Small intestine (tissue), 7 donors: ENCODE measurements around the gene CEMIP. TPM values are rescaled to one million over a fixed set of nuclear protein-coding genes. Genes with fewer than 3 reads are reported as not detected.

Experiments
- DNase-seq, 2 donors: peaks; one replicate each; pipeline versions ENCODE4 v3.0.0 to v3.0.0-alpha.2; 2013
- FAIRE-seq: peaks from 2 replicates; lab custom pipeline; 2012; peaks lifted over from hg19 to GRCh38; lab: Jason Lieb, UNC
- H3K27ac ChIP-seq, 3 donors: one replicate each; pipeline ENCODE4 v1.5.1; 2013; ENCODE audit warnings: low read length in 2 of 3, mild to moderate bottlenecking in 2 of 3, control low read depth in 1 of 3, inconsistent platforms in 1 of 3, low read depth in 1 of 3, moderate library complexity in 1 of 3
- H3K27me3 ChIP-seq, 3 donors: one replicate each; pipeline ENCODE4 v1.6.1; 2013; ENCODE audit warnings: low read length in 3 of 3, inconsistent platforms in 1 of 3; ENCODE audit not compliant: control insufficient read depth in 3 of 3, insufficient read depth in 3 of 3
- H3K36me3 ChIP-seq, 3 donors: one replicate each; pipeline ENCODE4 v1.6.1; 2013; ENCODE audit warnings: low read length in 3 of 3, inconsistent platforms in 1 of 3, low read depth in 1 of 3, mild to moderate bottlenecking in 1 of 3, moderate library complexity in 1 of 3; ENCODE audit not compliant: control insufficient read depth in 3 of 3, insufficient read depth in 2 of 3
- H3K4me1 ChIP-seq, 3 donors: one replicate each; pipeline ENCODE4 v1.6.1; 2013; ENCODE audit warnings: low read length in 2 of 3, inconsistent platforms in 1 of 3, low read depth in 1 of 3, mild to moderate bottlenecking in 1 of 3, moderate library complexity in 1 of 3; ENCODE audit not compliant: control insufficient read depth in 3 of 3, insufficient read depth in 2 of 3
- H3K4me3 ChIP-seq, 3 donors: one replicate each; pipeline ENCODE4 v1.5.1; 2013; ENCODE audit warnings: low read length in 3 of 3, control low read depth in 1 of 3, inconsistent platforms in 1 of 3, low read depth in 1 of 3, mild to moderate bottlenecking in 1 of 3, moderate library complexity in 1 of 3
- H3K9me3 ChIP-seq, 2 donors: one replicate each; pipeline ENCODE4 v1.6.1; 2013; ENCODE audit warnings: low read depth in 1 of 2, low read length in 1 of 2; ENCODE audit not compliant: control insufficient read depth in 2 of 2, insufficient read depth in 1 of 2
- WGBS, 3 donors: extraction: QIAGEN DNeasy Blood & Tissue Kit; methylation state at CpG; one replicate each; pipeline ENCODE4 v1.1.7; 2013; 5-methylcytosine and 5-hydroxymethylcytosine counted together
- polyA plus RNA-seq, 4 donors: library from polyadenylated mRNA; stranded (reverse) in 3 of 4; unstranded in 1 of 4; fragments of 200-250 nt in 3 of 4; fragments of 120-200 nt in 1 of 4; gene quantifications; one replicate each; pipeline versions ENCODE4 v1.2.1 to v1.2.3, GENCODE V29; 2013
- donor health status: healthy with polysubstance abuse.
- donor health status: control.
- donor health status: control.
- donor health status: Bipolar disorder and iron deficiency.
- donor health status: healthy.

The CEMIP gene
- polyA plus RNA-seq, 4 donors: 0.27 to 1.4 (median 0.93) TPM

DNA sequence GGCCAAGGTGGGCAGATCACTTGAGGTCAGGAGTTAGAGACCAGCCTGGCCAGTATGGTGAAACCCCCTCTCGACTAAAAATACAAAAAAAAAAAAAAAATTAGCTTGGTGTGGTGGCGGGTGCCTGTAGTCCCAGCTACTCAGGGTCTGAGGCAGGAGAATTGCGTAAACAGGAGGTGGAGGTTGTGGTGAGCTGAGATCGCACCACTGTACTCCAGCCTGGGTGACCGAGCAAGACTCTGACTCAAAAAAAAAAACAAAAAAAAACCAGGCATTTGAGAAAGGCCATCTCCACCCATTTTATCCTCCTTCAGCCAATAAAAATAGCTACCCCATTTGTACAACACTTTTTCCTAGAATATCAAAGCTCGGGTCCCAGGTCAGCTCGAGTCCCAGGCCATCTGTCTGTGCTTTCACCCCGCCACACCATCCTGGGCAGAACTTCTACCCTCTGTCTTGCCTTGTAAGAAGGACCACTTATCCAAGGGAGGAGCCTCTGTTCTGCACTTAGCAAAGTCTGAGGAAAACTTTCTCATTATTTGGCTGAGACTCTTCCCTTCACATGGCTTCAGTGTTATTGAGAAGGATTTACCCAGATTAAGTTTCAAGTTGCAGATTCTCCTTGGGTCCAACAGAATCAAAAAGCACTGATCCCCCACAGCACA lies 111.3 kb downstream of the CEMIP start:
- Histone ChIP-seq H3K9me3 (peaks cover 0 to under 1% of the 10 kb centered on the region in 2 donors), H3K36me3 (no peaks in the 10 kb centered on the region), H3K27ac (no peak overlapping the region), H3K4me3 (no peak overlapping the region), H3K4me1 (no peaks in the 10 kb centered on the region), H3K27me3 (no peaks in the 10 kb centered on the region)
- DNase-seq (no peak), FAIRE-seq (no peak)
- 79 to 92% (median 86%) methylated on average over 8 of the region's 8 CpGs for WGBS, 3 donors

DNA sequence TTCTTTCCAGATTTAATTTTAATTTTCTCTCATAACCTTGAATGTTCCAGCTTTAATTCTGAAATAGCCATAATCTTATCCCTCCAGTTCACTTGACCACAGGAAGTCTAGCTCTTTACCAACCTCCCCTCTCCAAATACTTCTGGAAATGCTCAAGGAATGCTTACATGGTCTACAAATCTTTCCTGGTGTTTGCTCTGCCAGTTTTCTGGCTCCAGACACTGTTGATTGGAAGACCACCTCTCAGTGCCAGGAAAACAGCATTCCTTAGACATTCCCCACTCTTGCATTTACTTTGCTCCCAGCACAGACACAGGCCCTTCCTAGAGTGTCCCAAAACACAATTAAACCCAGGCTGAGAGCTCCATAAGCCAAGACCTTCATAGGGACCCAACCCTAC lies 111.8 kb downstream of the CEMIP start:
- Histone ChIP-seq H3K4me3 (no peak overlapping the region), H3K36me3 (peaks cover 0 to under 1% (median 0%) of the 10 kb centered on the region in 3 donors), H3K4me1 (no peaks in the 10 kb centered on the region), H3K9me3 (peaks cover 0 to 5% of the 10 kb centered on the region in 2 donors), H3K27ac (no peak overlapping the region), H3K27me3 (no peaks in the 10 kb centered on the region)
- no peak for DNase-seq
- no peak for FAIRE-seq

DNA sequence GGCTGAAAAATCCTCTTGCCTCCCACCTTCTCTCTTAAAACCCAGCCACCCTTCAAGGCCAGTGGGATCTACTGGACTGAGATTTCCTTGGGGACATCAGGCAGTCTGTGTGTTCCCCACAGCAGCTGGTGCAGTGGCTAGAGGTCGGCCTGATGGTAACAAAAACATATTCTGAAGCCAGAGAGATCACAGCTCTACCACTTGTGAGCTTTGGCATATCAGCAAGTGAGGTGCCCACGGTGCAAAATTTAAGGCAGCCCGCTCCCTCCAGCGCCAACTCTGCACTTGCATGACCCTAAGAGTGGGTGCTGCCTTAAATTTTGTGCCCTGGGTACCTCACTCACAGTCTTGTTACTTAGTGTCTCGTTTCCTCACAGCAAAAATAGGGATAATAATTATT lies 113.2 kb downstream of the CEMIP start:
- WGBS, 3 donors: 85 to 90% (median 86%) methylated on average over 5 of the region's 5 CpGs
- Histone ChIP-seq H3K27me3 (no peaks in the 10 kb centered on the region), H3K9me3 (peaks cover 0 to 9% of the 10 kb centered on the region in 2 donors), H3K4me3 (no peak overlapping the region), H3K36me3 (peaks cover 0 to 3% (median 0%) of the 10 kb centered on the region in 3 donors), H3K27ac (no peak overlapping the region), H3K4me1 (no peaks in the 10 kb centered on the region)
- DNase-seq (no peak), FAIRE-seq (no peak)

DNA sequence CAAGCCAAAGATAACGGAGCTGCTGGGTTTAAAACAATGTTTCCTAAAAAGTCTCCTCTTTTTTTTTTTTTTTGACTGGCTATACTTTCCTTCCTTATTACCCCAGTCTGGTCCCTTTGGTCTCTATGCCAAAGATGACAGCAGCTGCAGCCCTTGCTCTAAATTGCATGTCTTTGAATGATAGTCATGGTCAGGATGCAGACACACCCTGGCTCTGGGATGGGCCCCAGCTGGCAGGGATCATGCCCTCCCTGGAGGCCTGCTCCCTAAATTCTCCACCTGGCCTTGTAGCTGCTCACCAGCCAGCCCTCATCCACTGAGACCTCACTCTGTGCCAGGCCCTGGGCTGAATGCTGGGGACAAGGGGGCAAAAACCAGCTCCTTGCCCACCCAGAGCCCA lies 114.6 kb downstream of the CEMIP start:
- FAIRE-seq: no peak
- Histone ChIP-seq H3K36me3 (peaks cover 0 to 3% (median 0%) of the 10 kb centered on the region in 3 donors), H3K9me3 (peaks cover 0 to 9% of the 10 kb centered on the region in 2 donors), H3K27me3 (no peaks in the 10 kb centered on the region), H3K4me1 (no peaks in the 10 kb centered on the region), H3K4me3 (no peak overlapping the region), H3K27ac (no peak overlapping the region)
- no peak for DNase-seq
- 33 to 62% (median 38%) methylated on average over 1 of the region's 1 CpG for WGBS, 3 donors

DNA sequence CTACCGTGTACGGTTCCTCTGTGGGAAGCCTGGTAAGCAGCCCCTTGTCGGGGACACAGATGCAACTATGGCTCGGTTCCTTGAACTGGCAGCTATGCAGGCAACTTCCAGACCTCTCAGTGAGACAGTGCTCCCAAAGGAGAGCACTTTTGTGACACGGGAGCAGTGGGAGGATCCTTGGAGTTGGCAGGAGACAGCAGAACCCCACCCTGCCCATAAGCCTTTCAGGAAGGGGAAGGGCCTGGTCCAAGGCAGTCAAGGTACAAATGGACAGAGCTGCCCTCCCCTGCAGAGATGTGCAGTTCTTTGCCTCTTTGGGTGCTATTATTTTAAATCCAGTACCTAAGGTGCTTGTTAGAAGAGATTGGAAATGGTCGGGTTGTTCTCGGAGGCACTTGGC lies 115.9 kb downstream of the CEMIP start:
- WGBS, 3 donors: 85 to 87% (median 85%) methylated on average over 7 of the region's 7 CpGs
- peaks cover 0 to 3% (median 0%) of the 10 kb centered on the region in 3 donors for H3K36me3 ChIP-seq
- H3K27ac ChIP-seq: no peak overlapping the region
- no peak for DNase-seq
- peaks cover 0 to 9% of the 10 kb centered on the region in 2 donors for H3K9me3 ChIP-seq
- no peaks in the 10 kb centered on the region for H3K4me1 ChIP-seq
- FAIRE-seq: no peak
- H3K27me3 ChIP-seq: no peaks in the 10 kb centered on the region
- no peak overlapping the region for H3K4me3 ChIP-seq

DNA sequence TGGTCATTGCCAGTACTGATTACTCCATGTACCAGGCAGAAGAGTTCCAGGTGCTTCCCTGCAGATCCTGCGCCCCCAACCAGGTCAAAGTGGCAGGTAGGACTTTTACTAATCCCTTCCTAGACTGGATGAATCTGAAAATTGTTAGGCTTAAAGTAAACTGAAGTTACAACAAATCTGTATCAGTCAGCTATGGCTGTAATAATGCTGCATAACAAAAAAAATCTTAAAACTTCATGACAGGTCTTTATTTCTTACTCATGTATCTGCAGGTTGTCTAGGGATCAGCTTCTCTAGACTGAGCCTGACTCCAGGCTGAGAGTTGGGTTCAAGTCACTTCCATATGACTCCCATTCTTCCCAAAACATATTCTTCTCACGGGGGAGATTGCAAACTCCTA lies 116.8 kb downstream of the CEMIP start:
- H3K36me3 ChIP-seq: peaks cover 0 to 3% (median 0%) of the 10 kb centered on the region in 3 donors
- DNase-seq: no peak
- no peaks in the 10 kb centered on the region for H3K27me3 ChIP-seq
- H3K9me3 ChIP-seq: peaks cover 0 to 9% of the 10 kb centered on the region in 2 donors
- H3K27ac ChIP-seq: no peak overlapping the region
- no peak overlapping the region for H3K4me3 ChIP-seq
- WGBS, 3 donors: 90 to 97% (median 93%) methylated on average over 2 of the region's 2 CpGs
- no peak for FAIRE-seq
- H3K4me1 ChIP-seq: no peaks in the 10 kb centered on the region

DNA sequence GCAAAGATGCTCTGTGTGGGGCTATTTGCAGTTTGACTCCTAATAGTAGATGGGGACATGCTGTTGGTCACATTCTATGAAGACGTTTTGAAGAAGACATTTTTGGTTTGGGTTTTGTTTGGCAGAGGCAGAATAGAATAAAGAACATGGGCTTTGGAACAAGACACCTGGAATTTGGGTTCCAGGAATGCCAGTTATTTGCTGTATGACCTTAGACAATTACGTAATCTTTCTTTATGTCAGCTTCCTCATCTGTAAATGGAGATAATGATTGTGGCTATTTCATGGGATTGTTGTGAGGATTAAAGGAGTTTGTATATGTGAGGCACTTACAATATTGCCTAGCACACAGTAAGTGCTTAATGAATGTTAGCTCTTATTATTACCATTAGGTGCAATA lies 118.9 kb downstream of the CEMIP start:
- no peaks in the 10 kb centered on the region for H3K4me1 ChIP-seq
- H3K27me3 ChIP-seq: no peaks in the 10 kb centered on the region
- WGBS, 3 donors: 72 to 87% (median 84%) methylated on average over 2 of the region's 2 CpGs
- H3K9me3 ChIP-seq: peaks cover 0 to 9% of the 10 kb centered on the region in 2 donors
- peaks cover 0 to 3% (median 0%) of the 10 kb centered on the region in 3 donors for H3K36me3 ChIP-seq
- DNase-seq (no peak), FAIRE-seq (no peak)
- no peak overlapping the region for H3K27ac ChIP-seq
- no peak overlapping the region for H3K4me3 ChIP-seq

DNA sequence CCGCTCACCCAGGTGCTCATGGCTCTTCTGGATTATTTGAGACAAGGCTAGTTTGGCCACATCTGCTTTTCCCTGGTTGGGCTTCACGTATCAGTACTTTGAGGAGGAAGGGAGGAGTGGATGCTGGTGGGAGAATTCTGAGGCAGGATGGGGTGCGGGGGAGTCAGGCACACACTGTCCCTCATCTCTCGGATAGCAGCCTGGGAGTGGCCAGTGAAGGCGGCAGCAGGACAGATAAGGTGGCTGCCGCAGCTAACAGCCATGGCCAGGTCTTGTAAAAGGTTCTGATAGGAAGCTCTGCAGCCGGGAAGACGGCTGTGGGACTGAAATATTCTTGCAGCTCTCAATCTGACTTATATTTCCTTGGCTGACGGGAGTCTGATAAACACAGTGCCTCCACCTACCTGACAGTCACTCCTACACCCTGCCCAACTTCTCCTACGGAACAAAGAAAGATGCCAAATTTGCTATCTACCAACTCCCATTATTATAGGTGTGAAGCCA lies 123.2 kb downstream of the CEMIP start:
- Histone ChIP-seq H3K27ac (no peak overlapping the region), H3K36me3 (no peaks in the 10 kb centered on the region), H3K4me1 (no peaks in the 10 kb centered on the region), H3K4me3 (no peak overlapping the region), H3K9me3 (no peaks in the 10 kb centered on the region), H3K27me3 (no peaks in the 10 kb centered on the region)
- WGBS, 3 donors: 77 to 90% (median 87%) methylated on average over 10 of the region's 10 CpGs
- FAIRE-seq (no peak), DNase-seq (no peak)
